CD14-positive monocyte (primary cell): ENCODE results near the gene PPFIA4. TPM values are rescaled to one million over a fixed set of nuclear protein-coding genes. Genes with fewer than 3 reads are reported as not detected.

ENCODE experiments used
- DNase-seq, 3 donors: peaks; one replicate each; pipeline ENCODE4 v3.0.0-alpha.2; 2011 to 2022
- H2AFZ ChIP-seq: 2 replicates; pipeline ENCODE4 v1.6.0; 2012; ENCODE audit warnings: mild to moderate bottlenecking, low read depth, low read length, inconsistent platforms; ENCODE audit not compliant: insufficient read depth, poor library complexity, severe bottlenecking
- H3K27ac ChIP-seq, 2 donors: 1 replicate in 1 of 2; 2 replicates in 1 of 2; pipeline ENCODE4 v1.5.1; 2012 to 2013; ENCODE audit warnings: low read length in 2 of 2, control low read depth in 1 of 2, inconsistent platforms in 1 of 2, low read depth in 1 of 2, mild to moderate bottlenecking in 1 of 2
- H3K27me3 ChIP-seq, 2 donors: one replicate each; pipeline versions ENCODE4 v1.6.0 to v1.6.1; 2011 to 2013; ENCODE audit warnings: low read length in 2 of 2; ENCODE audit not compliant: control insufficient read depth in 2 of 2, insufficient read depth in 2 of 2
- H3K36me3 ChIP-seq, 2 donors: replicated peaks in 1 of 2; 1 replicate in 1 of 2; 2 replicates in 1 of 2; pipeline versions ENCODE4 v1.5.1 to v1.6.1; 2012 to 2013; ENCODE audit warnings: low read length in 2 of 2, control low read depth in 1 of 2, inconsistent platforms in 1 of 2, mild to moderate bottlenecking in 1 of 2; ENCODE audit not compliant: insufficient read depth in 2 of 2, control insufficient read depth in 1 of 2
- H3K4me1 ChIP-seq, 2 donors: 1 replicate in 1 of 2; 2 replicates in 1 of 2; pipeline versions ENCODE4 v1.5.1 to v1.6.1; 2012 to 2013; ENCODE audit warnings: low read length in 2 of 2, control low read depth in 1 of 2, inconsistent platforms in 1 of 2, mild to moderate bottlenecking in 1 of 2, moderate library complexity in 1 of 2; ENCODE audit not compliant: insufficient read depth in 2 of 2, control insufficient read depth in 1 of 2
- H3K4me2 ChIP-seq: replicated peaks from 2 replicates; pipeline ENCODE3; 2012; ENCODE audit warnings: low read length, moderate library complexity, mild to moderate bottlenecking; ENCODE audit not compliant: poor library complexity, severe bottlenecking; ENCODE audit errors: extremely low read depth
- H3K4me3 ChIP-seq, 3 experiments: fragments of 200-600 bp in 1 of 3; sonication (generic) in 1 of 3; replicated peaks in 1 of 3; 1 replicate in 2 of 3; 2 replicates in 1 of 3; pipeline ENCODE4 v1.5.1; 2011 to 2013; ENCODE audit warnings: low read length in 3 of 3, mild to moderate bottlenecking in 3 of 3, control low read depth in 2 of 3, low read depth in 2 of 3, inconsistent platforms in 1 of 3, moderate library complexity in 1 of 3
- H3K79me2 ChIP-seq: 2 replicates; pipeline ENCODE4 v1.6.0; 2012; ENCODE audit warnings: mild to moderate bottlenecking, control low read depth, inconsistent platforms, low read length, moderate library complexity; ENCODE audit not compliant: insufficient read depth
- H3K9ac ChIP-seq: 2 replicates; pipeline ENCODE4 v1.6.0; 2017; ENCODE audit warnings: low read length, mild to moderate bottlenecking; ENCODE audit not compliant: insufficient read depth, poor library complexity, severe bottlenecking
- H3K9me3 ChIP-seq, 2 donors: replicated peaks in 1 of 2; 1 replicate in 1 of 2; 2 replicates in 1 of 2; pipeline versions ENCODE4 v1.5.1 to v1.6.1; 2012 to 2013; ENCODE audit warnings: low read length in 2 of 2, control low read depth in 1 of 2; ENCODE audit not compliant: control insufficient read depth in 1 of 2, insufficient read depth in 1 of 2
- H4K20me1 ChIP-seq: 2 replicates; pipeline ENCODE4 v1.6.0; 2012; ENCODE audit warnings: mild to moderate bottlenecking, low read length, control low read depth, moderate library complexity; ENCODE audit not compliant: insufficient read depth
- H3K27ac Mint-ChIP-seq, 7 donors: one replicate each; pipeline ENCODE4 v1.8.0; 2020; ENCODE audit warnings: mild to moderate bottlenecking in 7 of 7, mixed read lengths in 7 of 7, moderate library complexity in 6 of 7, inconsistent platforms in 2 of 7
- H3K27me3 Mint-ChIP-seq, 3 donors: one replicate each; pipeline ENCODE4 v1.8.0; 2021 to 2022; ENCODE audit warnings: low read depth in 3 of 3, mild to moderate bottlenecking in 3 of 3, mixed read lengths in 3 of 3, moderate library complexity in 3 of 3, inconsistent platforms in 1 of 3
- H3K36me3 Mint-ChIP-seq, 2 donors: one replicate each; pipeline ENCODE4 v1.8.0; 2020; ENCODE audit warnings: mixed read lengths in 2 of 2, inconsistent platforms in 1 of 2, mild to moderate bottlenecking in 1 of 2
- H3K4me1 Mint-ChIP-seq: one replicate; pipeline ENCODE4 v1.8.0; 2020; ENCODE audit warnings: mild to moderate bottlenecking, mixed read lengths
- H3K4me3 Mint-ChIP-seq, 2 donors: one replicate each; pipeline ENCODE4 v1.8.0; 2020; ENCODE audit warnings: mild to moderate bottlenecking in 2 of 2, mixed read lengths in 2 of 2, moderate library complexity in 1 of 2
- H3K9me3 Mint-ChIP-seq, 7 donors: one replicate each; pipeline ENCODE4 v1.8.0; 2020 to 2022; ENCODE audit warnings: mixed read lengths in 7 of 7, mild to moderate bottlenecking in 6 of 7, moderate library complexity in 6 of 7, inconsistent platforms in 2 of 7
- WGBS: methylation state at CpG from one replicate; pipeline ENCODE4 v1.1.5; 2013; ENCODE audit warnings: missing lambda C conversion rate; ENCODE audit not compliant: insufficient coverage; 5-methylcytosine and 5-hydroxymethylcytosine counted together
- intact Hi-C, 2 donors: fragments of 100-400 bp; cut with micrococcal nuclease; formaldehyde crosslinking; loops; one replicate each; pipeline versions ENCODE4 v1.15.0 to v1.15.1; 2023
- polyA plus RNA-seq, 3 donors: library from polyadenylated mRNA; depleted of rRNA in 1 of 3; unstranded in 2 of 3; stranded (reverse) in 1 of 3; fragments of 300-500 nt in 2 of 3; fragments of >200 nt in 1 of 3; fragmentation: Illumina TruSeq in 2 of 3; gene quantifications; 1 replicate in 2 of 3; 2 replicates in 1 of 3; pipeline ENCODE4 v1.2.3, GENCODE V29; 2012 to 2021
- TF ChIP-seq, protein P1 (sequence below): fragments of 200-600 bp; IDR thresholded peaks from one replicate; pipeline ENCODE4 v1.8.0; 2022; ENCODE audit warnings: antibody characterized with exemption, mild to moderate bottlenecking

The PPFIA4 gene
- polyA plus RNA-seq, 3 donors, result 0.52 to 1.0 (median 0.97) TPM

DNA sequence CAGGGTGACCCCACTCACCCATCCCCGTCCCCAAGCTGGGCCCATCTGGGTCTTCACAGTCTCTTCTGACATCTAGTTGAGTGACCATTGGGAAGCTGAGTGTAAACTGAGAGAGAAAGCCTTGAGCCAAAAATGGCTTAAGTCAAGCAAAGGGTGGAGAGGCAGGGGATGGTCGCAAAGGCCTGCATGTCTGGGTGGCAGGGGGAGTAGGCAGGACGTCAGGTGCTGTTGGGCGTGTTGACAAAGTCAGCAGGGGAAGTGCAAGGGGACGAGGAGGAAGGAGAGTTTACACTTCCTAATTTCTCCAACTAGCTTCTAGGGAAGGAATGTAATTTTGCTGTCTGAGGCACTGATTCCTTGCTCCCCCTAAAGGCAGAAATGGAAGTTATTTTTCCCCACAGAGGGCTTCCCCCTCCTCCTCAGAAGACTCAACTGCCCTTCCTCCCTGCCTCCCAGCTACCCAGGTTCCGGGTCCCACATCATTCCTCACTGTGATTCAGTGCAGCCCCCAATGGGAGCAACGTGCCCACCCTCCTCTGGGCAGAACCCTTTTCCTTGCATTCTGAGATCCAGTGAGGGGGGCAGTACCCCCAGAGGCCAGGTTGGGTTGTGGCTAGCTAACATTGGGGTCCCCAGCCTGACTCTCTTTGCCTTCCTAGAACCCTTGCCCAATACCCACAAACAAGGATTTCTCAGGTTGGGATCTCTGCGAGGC is 100.0 kb downstream of the PPFIA4 start:
- H3K4me3 Mint-ChIP-seq, result peak overlapping the region in 1 of 2 donors; percentile 87
- DNase-seq, result peak; percentile 35 to 67 (median 55)
- Histone ChIP-seq H3K36me3 (no peaks in the 10 kb centered on the region), H3K9ac (no peak overlapping the region), H3K27me3 (peaks cover 43 to 62% of the 10 kb centered on the region in 2 donors), H3K4me1 (peaks cover 61 to 62% of the 10 kb centered on the region in 2 donors), H3K4me2 (no peak overlapping the region), H4K20me1 (no peaks in the 10 kb centered on the region), H3K4me3 (no peak overlapping the region), H3K9me3 (peaks cover 0 to 9% of the 10 kb centered on the region in 2 donors), H2AFZ (no peak overlapping the region), H3K27ac (no peak overlapping the region), H3K79me2 (no peaks in the 10 kb centered on the region)
- TF ChIP-seq, protein P1, sequence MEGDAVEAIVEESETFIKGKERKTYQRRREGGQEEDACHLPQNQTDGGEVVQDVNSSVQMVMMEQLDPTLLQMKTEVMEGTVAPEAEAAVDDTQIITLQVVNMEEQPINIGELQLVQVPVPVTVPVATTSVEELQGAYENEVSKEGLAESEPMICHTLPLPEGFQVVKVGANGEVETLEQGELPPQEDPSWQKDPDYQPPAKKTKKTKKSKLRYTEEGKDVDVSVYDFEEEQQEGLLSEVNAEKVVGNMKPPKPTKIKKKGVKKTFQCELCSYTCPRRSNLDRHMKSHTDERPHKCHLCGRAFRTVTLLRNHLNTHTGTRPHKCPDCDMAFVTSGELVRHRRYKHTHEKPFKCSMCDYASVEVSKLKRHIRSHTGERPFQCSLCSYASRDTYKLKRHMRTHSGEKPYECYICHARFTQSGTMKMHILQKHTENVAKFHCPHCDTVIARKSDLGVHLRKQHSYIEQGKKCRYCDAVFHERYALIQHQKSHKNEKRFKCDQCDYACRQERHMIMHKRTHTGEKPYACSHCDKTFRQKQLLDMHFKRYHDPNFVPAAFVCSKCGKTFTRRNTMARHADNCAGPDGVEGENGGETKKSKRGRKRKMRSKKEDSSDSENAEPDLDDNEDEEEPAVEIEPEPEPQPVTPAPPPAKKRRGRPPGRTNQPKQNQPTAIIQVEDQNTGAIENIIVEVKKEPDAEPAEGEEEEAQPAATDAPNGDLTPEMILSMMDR, result peak; percentile 37
- peaks cover 0 to 8% of the 10 kb centered on the region in 2 donors for H3K36me3 Mint-ChIP-seq
- intact Hi-C loops, result loop anchor here (5.0 to 10.0 kb wide), 2 partner anchors 51 to 82 kb away; partner anchors contain the start of gene MYBPH (in 1 of the 2)
- peak overlapping the region in 2 of 7 donors; percentile 17 to 57 for H3K27ac Mint-ChIP-seq
- peaks cover 55 to 82% (median 78%) of the 10 kb centered on the region in 3 donors for H3K27me3 Mint-ChIP-seq
- H3K4me1 Mint-ChIP-seq, result peaks cover 60% of the 10 kb centered on the region
- H3K9me3 Mint-ChIP-seq, result peaks cover 0 to 12% (median 4%) of the 10 kb centered on the region in 7 donors
- 38% methylated on average over 3 of the region's 8 CpGs for WGBS

DNA sequence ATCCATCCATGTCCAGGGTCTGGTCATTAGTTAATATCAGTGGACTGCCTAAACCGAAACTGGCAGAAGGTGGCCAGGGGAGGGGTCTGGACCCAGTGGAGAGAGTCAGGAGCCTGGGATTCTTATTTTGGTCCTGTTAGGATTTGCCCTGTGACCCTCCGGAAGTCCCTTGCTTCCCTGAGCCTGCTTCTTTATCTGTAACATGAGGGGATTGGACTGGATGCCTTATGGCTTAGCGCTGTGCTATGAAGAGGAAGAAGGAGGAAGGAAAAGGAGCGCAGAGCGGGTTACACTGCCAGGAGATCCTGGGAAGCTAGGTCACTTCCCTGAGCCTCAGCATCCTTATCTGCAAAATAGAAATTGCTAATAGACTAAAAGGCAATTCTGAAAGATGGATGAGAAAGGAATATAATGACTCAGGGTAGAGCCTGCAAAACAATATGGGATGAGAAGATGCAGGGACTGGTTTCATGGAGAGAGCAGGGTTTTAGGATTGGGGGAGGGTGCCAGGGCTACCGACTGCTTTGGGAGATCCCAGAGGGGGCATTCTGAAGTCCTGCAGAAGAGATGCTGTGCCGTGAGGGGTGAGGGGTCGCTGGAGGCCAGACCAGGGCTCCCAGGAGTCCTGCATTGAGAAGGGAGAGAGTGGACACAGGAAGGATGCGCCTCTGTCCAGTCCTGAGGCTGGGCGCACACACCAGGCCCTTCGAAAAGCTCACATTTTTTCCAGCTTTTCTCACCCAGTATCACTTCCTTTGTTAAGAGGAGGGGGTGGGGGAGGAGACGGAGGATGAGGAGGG is 100.8 kb downstream of the PPFIA4 start:
- H3K9me3 ChIP-seq, result peaks cover 0 to 9% of the 10 kb centered on the region in 2 donors
- intact Hi-C loops, result loop anchor here (5.0 to 10.0 kb wide), 2 partner anchors 50 to 82 kb away; partner anchors contain the start of gene MYBPH (in 1 of the 2)
- H3K79me2 ChIP-seq, result no peaks in the 10 kb centered on the region
- WGBS, result 17% methylated on average over 6 of the region's 12 CpGs
- no peaks in the 10 kb centered on the region for H4K20me1 ChIP-seq
- peaks cover 54% of the 10 kb centered on the region for H3K4me1 Mint-ChIP-seq
- no peaks in the 10 kb centered on the region for H3K36me3 ChIP-seq
- TF ChIP-seq, protein P1, result no peak
- peaks cover 54 to 57% of the 10 kb centered on the region in 2 donors for H3K4me1 ChIP-seq
- peaks cover 43 to 68% of the 10 kb centered on the region in 2 donors for H3K27me3 ChIP-seq
- H3K4me3 ChIP-seq, result no peak overlapping the region
- no peak overlapping the region for H3K9ac ChIP-seq
- H3K27ac ChIP-seq, result no peak overlapping the region
- peaks cover 52 to 81% (median 79%) of the 10 kb centered on the region in 3 donors for H3K27me3 Mint-ChIP-seq
- no peak for DNase-seq
- H3K9me3 Mint-ChIP-seq, result peaks cover 0 to 12% (median 2%) of the 10 kb centered on the region in 7 donors
- H3K4me2 ChIP-seq, result peak overlapping the region; percentile 6
- H3K36me3 Mint-ChIP-seq, result peaks cover 0 to 8% of the 10 kb centered on the region in 2 donors
- peak overlapping the region; percentile 42 to 87 for H3K4me3 Mint-ChIP-seq
- H3K27ac Mint-ChIP-seq, result no peak overlapping the region
- H2AFZ ChIP-seq, result no peak overlapping the region
